H1 (cell line): ENCODE measurements around the gene RIIAD1. TPM values are rescaled to one million over a fixed set of nuclear protein-coding genes. Genes with fewer than 3 reads are reported as not detected.

Source experiments
- CTCF ChIA-PET: fragments of 300-600 bp; sonication (Branson Sonifier 250); formaldehyde crosslinking; loops from one replicate; lab custom pipeline; 2021; ENCODE audit not compliant: partially characterized antibody; lab: Charles Lee
- POLR2A ChIA-PET: fragments of 300-600 bp; sonication (Branson Sonifier 250); formaldehyde crosslinking; loops from one replicate; lab custom pipeline; 2021; ENCODE audit warnings: inconsistent platforms; ENCODE audit not compliant: partially characterized antibody; lab: Charles Lee
- DNase-seq, 2 experiments: peaks; one replicate each; pipeline versions ENCODE4 v3.0.0 to v3.0.0-alpha.2; 2010 to 2022; ENCODE audit warnings: low spot score in 2 of 2, low read depth in 1 of 2, mixed read lengths in 1 of 2
- FAIRE-seq: peaks from 2 replicates; lab custom pipeline; 2011; peaks lifted over from hg19 to GRCh38; lab: Jason Lieb, UNC
- H2AFZ ChIP-seq: 2 replicates; pipeline ENCODE4 v1.8.1; 2012; ENCODE audit warnings: low read length, inconsistent platforms
- H2AK5ac ChIP-seq: 2 replicates; pipeline ENCODE4 v1.6.1; 2013; ENCODE audit warnings: low read depth, low read length
- H2BK120ac ChIP-seq: replicated peaks from 2 replicates; pipeline ENCODE3; 2013; ENCODE audit warnings: low read depth, low read length, inconsistent platforms
- H2BK12ac ChIP-seq: 2 replicates; pipeline ENCODE4 v1.6.1; 2013; ENCODE audit warnings: low read depth, low read length
- H2BK15ac ChIP-seq: 2 replicates; pipeline ENCODE4 v1.6.1; 2013; ENCODE audit warnings: low read length
- H2BK20ac ChIP-seq: 2 replicates; pipeline ENCODE4 v1.6.1; 2013; ENCODE audit warnings: low read length
- H2BK5ac ChIP-seq: 2 replicates; pipeline ENCODE4 v1.6.1; 2013; ENCODE audit warnings: low read depth, low read length
- H3K14ac ChIP-seq: 2 replicates; pipeline ENCODE4 v1.6.1; 2013; ENCODE audit warnings: inconsistent platforms; ENCODE audit not compliant: insufficient read length
- H3K18ac ChIP-seq: 2 replicates; pipeline ENCODE4 v1.6.1; 2013; ENCODE audit warnings: low read length; ENCODE audit errors: extremely low read depth
- H3K23ac ChIP-seq: 2 replicates; pipeline ENCODE4 v1.6.1; 2013; ENCODE audit warnings: inconsistent platforms; ENCODE audit not compliant: insufficient read length
- H3K23me2 ChIP-seq: 2 replicates; pipeline ENCODE4 v1.6.1; 2013; ENCODE audit warnings: low read depth, low read length
- H3K27ac ChIP-seq: 2 replicates; pipeline ENCODE4 v1.6.1; 2011; ENCODE audit warnings: low read depth, low read length, inconsistent platforms
- H3K27me3 ChIP-seq, 4 experiments: replicated peaks in 1 of 4; 1 replicate in 1 of 4; 2 replicates in 3 of 4; pipeline versions ENCODE4 v1.6.1 to v1.8.1; 2011 to 2013; ENCODE audit warnings: low read length in 3 of 4, mild to moderate bottlenecking in 3 of 4, inconsistent platforms in 2 of 4, mixed read lengths in 2 of 4, moderate library complexity in 1 of 4; ENCODE audit not compliant: control insufficient read depth in 3 of 4, insufficient read depth in 3 of 4; ENCODE audit errors: extremely low read depth in 1 of 4
- H3K36me3 ChIP-seq, 4 experiments: 2 replicates each; pipeline versions ENCODE4 v1.6.1 to v1.8.1; 2011 to 2013; ENCODE audit warnings: mild to moderate bottlenecking in 4 of 4, low read length in 3 of 4, moderate library complexity in 2 of 4, control low read depth in 1 of 4, inconsistent platforms in 1 of 4; ENCODE audit not compliant: insufficient read depth in 4 of 4, control insufficient read depth in 2 of 4
- H3K4ac ChIP-seq: replicated peaks from 2 replicates; pipeline ENCODE3; 2013; ENCODE audit warnings: low read length, low read depth, mixed read lengths, inconsistent platforms; ENCODE audit not compliant: insufficient read length
- H3K4me1 ChIP-seq, 4 experiments: replicated peaks in 1 of 4; 1 replicate in 1 of 4; 2 replicates in 3 of 4; pipeline versions ENCODE4 v1.6.1 to v1.8.1; 2011 to 2013; ENCODE audit warnings: low read length in 3 of 4, inconsistent platforms in 2 of 4, mixed read lengths in 1 of 4; ENCODE audit not compliant: insufficient read depth in 4 of 4, control insufficient read depth in 3 of 4
- H3K4me2 ChIP-seq, 2 experiments: 2 replicates each; pipeline versions ENCODE4 v1.6.1 to v1.8.1; 2011 to 2013; ENCODE audit warnings: low read depth in 2 of 2, low read length in 2 of 2, control low read depth in 1 of 2, inconsistent platforms in 1 of 2, mild to moderate bottlenecking in 1 of 2; ENCODE audit not compliant: insufficient read depth in 1 of 2
- H3K4me3 ChIP-seq, 4 experiments: fragments of 200-600, 300-600 bp in 1 of 4; sonication (generic), shearing (Covaris generic), sonication (Bioruptor Twin) in 1 of 4; 2 replicates each; pipeline versions ENCODE4 v1.5.1 to v1.8.1; 2011 to 2016; ENCODE audit warnings: low read length in 4 of 4, low read depth in 3 of 4, control low read depth in 2 of 4, inconsistent platforms in 2 of 4, mild to moderate bottlenecking in 2 of 4, mixed read lengths in 1 of 4, moderate library complexity in 1 of 4; ENCODE audit not compliant: insufficient read depth in 2 of 4; ENCODE audit errors: extremely low read depth in 1 of 4
- H3K56ac ChIP-seq: replicated peaks from 2 replicates; pipeline ENCODE3; 2013; ENCODE audit warnings: low read depth, mild to moderate bottlenecking, mixed read lengths, low read length, inconsistent platforms; ENCODE audit not compliant: insufficient read length
- H3K79me1 ChIP-seq: 2 replicates; pipeline ENCODE4 v1.6.1; 2013; ENCODE audit warnings: low read depth, low read length, control low read depth
- H3K79me2 ChIP-seq, 2 experiments: 2 replicates each; pipeline versions ENCODE4 v1.6.1 to v1.8.1; 2012 to 2013; ENCODE audit warnings: low read length in 2 of 2, mild to moderate bottlenecking in 2 of 2, inconsistent platforms in 1 of 2; ENCODE audit not compliant: insufficient read depth in 2 of 2, control insufficient read depth in 1 of 2
- H3K9ac ChIP-seq, 4 experiments: replicated peaks in 1 of 4; 1 replicate in 1 of 4; 2 replicates in 3 of 4; pipeline versions ENCODE4 v1.6.1 to v1.8.1; 2011 to 2013; ENCODE audit warnings: low read depth in 3 of 4, low read length in 3 of 4, control low read depth in 2 of 4, mild to moderate bottlenecking in 2 of 4, moderate library complexity in 2 of 4, inconsistent platforms in 1 of 4; ENCODE audit errors: extremely low read depth in 1 of 4
- H3K9me3 ChIP-seq, 2 experiments: 2 replicates each; pipeline versions ENCODE4 v1.6.1 to v1.8.1; 2012 to 2013; ENCODE audit warnings: mild to moderate bottlenecking in 2 of 2, moderate library complexity in 2 of 2, control low read depth in 1 of 2, inconsistent platforms in 1 of 2, low read depth in 1 of 2, low read length in 1 of 2, mixed read lengths in 1 of 2; ENCODE audit not compliant: insufficient read depth in 2 of 2
- H4K20me1 ChIP-seq, 2 experiments: replicated peaks in 1 of 2; 2 replicates each; pipeline versions ENCODE3 to v1.8.1; 2011 to 2013; ENCODE audit warnings: inconsistent platforms in 2 of 2, low read length in 2 of 2, mild to moderate bottlenecking in 1 of 2; ENCODE audit not compliant: insufficient read depth in 2 of 2, control insufficient read depth in 1 of 2
- H4K5ac ChIP-seq: 2 replicates; pipeline ENCODE4 v1.6.1; 2013; ENCODE audit warnings: low read length, low read depth, mixed read lengths, inconsistent platforms; ENCODE audit not compliant: insufficient read length
- H4K8ac ChIP-seq: 2 replicates; pipeline ENCODE4 v1.8.0; 2013; ENCODE audit warnings: mild to moderate bottlenecking, moderate library complexity, low read length, inconsistent platforms; ENCODE audit not compliant: insufficient read depth; ENCODE audit errors: extremely low read depth
- H4K91ac ChIP-seq: replicated peaks from 2 replicates; pipeline ENCODE3; 2013; ENCODE audit warnings: low read length, mixed read lengths, inconsistent platforms; ENCODE audit not compliant: insufficient read length
- BRCA1 ChIP-seq: IDR thresholded peaks from 2 replicates; pipeline ENCODE4 v1.6.1; 2012; ENCODE audit warnings: low read depth, low read length, improper control_type of control experiment
- CHD2 ChIP-seq: IDR thresholded peaks from 2 replicates; pipeline ENCODE4 v1.6.1; 2012; ENCODE audit warnings: low read length, improper control_type of control experiment
- CREB1 ChIP-seq: IDR thresholded peaks from 2 replicates; pipeline ENCODE4 v1.6.1; 2012; ENCODE audit warnings: inconsistent platforms
- GTF2F1 ChIP-seq: IDR thresholded peaks from 2 replicates; pipeline ENCODE4 v1.6.1; 2012; ENCODE audit warnings: low read depth, low read length, improper control_type of control experiment, borderline replicate concordance
- KDM5A ChIP-seq: fragments of 200-600 bp; IDR thresholded peaks from 2 replicates; pipeline ENCODE4 v1.7.1; 2012; ENCODE audit warnings: mild to moderate bottlenecking, low read length, inconsistent platforms, mixed read lengths
- NANOG ChIP-seq: IDR thresholded peaks from 2 replicates; pipeline ENCODE4 v1.6.1; 2011; ENCODE audit warnings: low read length, low read depth, mild to moderate bottlenecking, inconsistent platforms; ENCODE audit not compliant: insufficient read depth, poor library complexity, severe bottlenecking
- POU5F1 ChIP-seq: IDR thresholded peaks from 2 replicates; pipeline ENCODE4 v1.6.1; 2011; ENCODE audit warnings: low read depth, mild to moderate bottlenecking, low read length, moderate library complexity
- RFX5 ChIP-seq: IDR thresholded peaks from 2 replicates; pipeline ENCODE4 v1.6.1; 2011; ENCODE audit warnings: low read depth, low read length, improper control_type of control experiment, borderline replicate concordance
- RNF2 ChIP-seq: fragments of 200-900, 300-1000 bp; sonication (generic); IDR thresholded peaks from 2 replicates; pipeline ENCODE4 v1.7.1; 2016; ENCODE audit warnings: borderline replicate concordance, low read depth, mild to moderate bottlenecking, antibody characterized with exemption, low read length; ENCODE audit not compliant: poor library complexity, severe bottlenecking; ENCODE audit errors: missing control alignments
- RXRA ChIP-seq: IDR thresholded peaks from 2 replicates; pipeline ENCODE4 v1.6.1; 2011; ENCODE audit warnings: low read depth, mild to moderate bottlenecking, low read length, moderate library complexity; ENCODE audit not compliant: insufficient read depth
- SIN3A ChIP-seq, 2 experiments: IDR thresholded peaks in 1 of 2; conservative IDR thresholded peaks in 1 of 2; 2 replicates each; pipeline ENCODE4 v1.6.1; 2011 to 2012; ENCODE audit warnings: low read length in 2 of 2, improper control_type of control experiment in 1 of 2, low read depth in 1 of 2, mild to moderate bottlenecking in 1 of 2
- SIRT6 ChIP-seq: IDR thresholded peaks from one replicate; pipeline ENCODE4 v1.7.1; 2012; ENCODE audit warnings: low read length, inconsistent platforms
- SIX5 ChIP-seq: IDR thresholded peaks from 2 replicates; pipeline ENCODE4 v1.6.1; 2011; ENCODE audit warnings: mild to moderate bottlenecking, low read depth, low read length
- SUZ12 ChIP-seq: fragments of 200-600 bp; sonication (generic); IDR thresholded peaks from 2 replicates; pipeline ENCODE4 v1.6.1; 2012; ENCODE audit warnings: mild to moderate bottlenecking, inconsistent platforms, low read length, moderate library complexity, mixed read lengths
- TBP ChIP-seq: IDR thresholded peaks from 2 replicates; pipeline ENCODE4 v1.6.1; 2011; ENCODE audit warnings: low read depth, low read length, improper control_type of control experiment
- WGBS, 2 experiments: shearing (Covaris generic) in 1 of 2; methylation state at CpG; one replicate each; pipeline versions ENCODE4 v1.1.6 to v1.1.7; 2013 to 2015; ENCODE audit warnings: low lambda C conversion rate in 2 of 2, mixed read lengths in 2 of 2, inconsistent platforms in 1 of 2, low coverage in 1 of 2, missing lambda C conversion rate in 1 of 2; ENCODE audit not compliant: insufficient replicate concordance in 2 of 2, insufficient coverage in 1 of 2, insufficient read length in 1 of 2; ENCODE audit errors: extremely low coverage in 1 of 2, missing lambda C conversion rate in 1 of 2; 5-methylcytosine and 5-hydroxymethylcytosine counted together
- polyA plus RNA-seq, 7 experiments: library from polyadenylated mRNA; depleted of rRNA in 3 of 7; stranded (reverse) in 5 of 7; unstranded in 2 of 7; fragments of >200 nt in 5 of 7; fragments of 200-250 nt in 2 of 7; gene quantifications; 1 replicate in 5 of 7; 2 replicates in 1 of 7; 4 replicates in 1 of 7; pipeline versions ENCODE4 v1.2.1 to v1.2.3, GENCODE V29; 2011 to 2013; ENCODE audit warnings: missing spikeins in 2 of 7, mixed read lengths in 2 of 7
- total RNA-seq: library from RNA; stranded (reverse); fragmentation: NEBNext Ultra II Directional; extraction: Animal tissue kit (Norgen Biotek cat#: 25700); gene quantifications from 2 replicates; pipeline ENCODE4 v1.2.1, GENCODE V29; 2021

Gene RIIAD1
- total and polyA plus RNA-seq, 2 of the 8 experiments (the other 6 are each of a cell fraction or from before 2014, with no cell fraction given), result not detected

DNA sequence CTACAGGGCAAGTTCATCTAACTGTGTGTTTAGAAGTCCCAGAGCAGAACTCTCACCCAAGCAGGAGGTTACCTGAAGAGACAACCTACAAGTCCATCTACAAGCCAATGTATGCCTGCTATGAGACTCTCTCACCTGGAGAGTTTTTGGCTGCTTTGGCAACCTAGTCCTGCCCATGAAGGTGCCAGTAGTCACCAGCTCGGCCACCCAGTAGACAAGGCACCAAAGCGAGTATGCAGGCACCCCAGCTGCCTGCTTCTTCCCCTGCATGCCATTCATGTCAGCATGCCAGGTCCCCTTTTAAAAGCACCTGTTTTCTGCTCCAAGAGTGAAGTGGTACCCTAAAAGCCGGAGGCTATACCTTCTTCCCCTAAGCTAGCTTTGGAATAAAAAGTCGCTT lies 20.2 kb downstream of the RIIAD1 start:
- H3K4me1 ChIP-seq, result peaks cover 0 to 5% (median 3%) of the 10 kb centered on the region in 4 experiments; a peak in 3 of 7 replicates
- no peaks in the 10 kb centered on the region; a peak in 1 of 7 replicates for H3K27me3 ChIP-seq
- no peak overlapping the region for H3K23ac ChIP-seq
- no peak overlapping the region for H3K14ac ChIP-seq
- no peaks in the 10 kb centered on the region for H3K23me2 ChIP-seq
- CTCF ChIA-PET, result interaction anchor here (0.6 to 3.4 kb wide), 2 partner anchors 88 to 94 kb away, joined by 4 to 13 read pairs; no protein-coding TSS in a partner anchor
- no peak overlapping the region for H2BK5ac ChIP-seq
- no peaks in the 10 kb centered on the region for H3K79me2 ChIP-seq
- H2BK120ac ChIP-seq, result no peak overlapping the region
- TF ChIP-seq NANOG (no peak), POU5F1 (no peak), CREB1 (no peak), KDM5A (no peak), SIX5 (no peak), RFX5 (no peak), SIN3A (conservative IDR thresholded peaks at IDR 0.05 in 1 of 2, IDR thresholded peaks at IDR 0.05 in 1 of 2; ENCODE audit: low read depth in 1 of 2, low read length in 2 of 2) (no peak), BRCA1 (no peak), RXRA (no peak), SIRT6 (no peak), GTF2F1 (no peak), SUZ12 (no peak), TBP (no peak), CHD2 (no peak), RNF2 (no peak)
- peak overlapping the region; percentile 72; the same call in 1 of the 2 replicates for H2BK20ac ChIP-seq
- no peak overlapping the region for H3K27ac ChIP-seq
- H4K5ac ChIP-seq, result no peak overlapping the region
- DNase-seq, result no peak
- H4K91ac ChIP-seq, result no peak overlapping the region
- H3K18ac ChIP-seq, result no peak overlapping the region
- H3K56ac ChIP-seq, result no peak overlapping the region
- no peak overlapping the region for H2AK5ac ChIP-seq
- no peaks in the 10 kb centered on the region for H4K20me1 ChIP-seq
- H3K4ac ChIP-seq, result no peak overlapping the region
- H2BK15ac ChIP-seq, result no peak overlapping the region
- H4K8ac ChIP-seq, result no peak overlapping the region
- POLR2A ChIA-PET, result no interaction called here
- H3K4me3 ChIP-seq, result no peak overlapping the region
- no peak overlapping the region for H2BK12ac ChIP-seq
- H3K36me3 ChIP-seq, result no peaks in the 10 kb centered on the region
- H3K4me2 ChIP-seq, result no peak overlapping the region
- H3K9me3 ChIP-seq, result peaks cover 16 to 18% of the 10 kb centered on the region in 2 experiments
- no peaks in the 10 kb centered on the region for H3K79me1 ChIP-seq
- H2AFZ ChIP-seq, result peak overlapping the region; percentile 22; the same call in 1 of the 2 replicates
- WGBS, 2 experiments, result 95% methylated on average over 4 of the region's 4 CpGs; no CpG with 5 or more reads in 1 of the 2 experiments
- no peak overlapping the region for H3K9ac ChIP-seq
- FAIRE-seq, result no peak
